Measurements from ENCODE around the gene EXOC6. TPM values are rescaled to one million over a fixed set of nuclear protein-coding genes. Genes with fewer than 3 reads are reported as not detected.

EXOC6 gene
- total RNA-seq, 1 experiment from 2014 or later, result 12.9 TPM

- no peaks in the 10 kb centered on the region for H4K20me1 ChIP-seq (ENCODE audit: insufficient read depth)
- H3K27me3 ChIP-seq (ENCODE audit: insufficient read depth, low read length), result no peaks in the 10 kb centered on the region
- ChIA-PET RAD21 (ENCODE audit: low non-redundant PET in 1 of 2, low total read pairs in 2 of 2, uncharacterized antibody in 2 of 2, unreplicated experiment in 2 of 2) (interaction anchor here in 1 of 2 experiments (0.7 kb wide), 1 partner anchor 21 kb away, joined by 3 read pairs; no protein-coding TSS in a partner anchor), CTCF (interaction anchor here (1.0 to 3.7 kb wide), 3 partner anchors 11 to 31 kb away, joined by 3 to 12 read pairs (median 3); no protein-coding TSS in a partner anchor), POLR2A (interaction anchor here (1.3 kb wide), 1 partner anchor 14 kb away, joined by 5 read pairs; no protein-coding TSS in a partner anchor)
- H3K9me2 ChIP-seq (ENCODE audit: insufficient read depth), result no peaks in the 10 kb centered on the region
- peaks cover 4 to 15% of the 10 kb centered on the region in 2 experiments; a peak in 3 of 4 replicates for H3K4me1 ChIP-seq (ENCODE audit: control insufficient read depth in 1 of 2, insufficient read depth in 2 of 2, low read length in 2 of 2)
- intact Hi-C loops (cut with micrococcal nuclease), result loop anchor here (10.0 kb wide), 1 partner anchor 254 kb away; the partner anchor contains the start of gene KIF11
- no peak for ATAC-seq
- H3K4me3 ChIP-seq (replicated peaks in 1 of 2; ENCODE audit: low read depth in 1 of 2, low read length in 2 of 2), result peak overlapping the region; percentile 73 to 89
- H3K9ac ChIP-seq (ENCODE audit: low read length), result peak overlapping the region; percentile 70
- DNase-seq (ENCODE audit: low read depth, low spot score), result no peak
- no peak overlapping the region for H2AFZ ChIP-seq (ENCODE audit: low read depth, low read length, poor library complexity, severe bottlenecking)
- no peaks in the 10 kb centered on the region for H3K9me3 ChIP-seq (ENCODE audit: control insufficient read depth in 1 of 2, insufficient read depth in 1 of 2, low read depth in 1 of 2, low read length in 2 of 2)
- no TSS peak for BruUV-seq (replicated peaks)
- H3K4me2 ChIP-seq (ENCODE audit: low read length), result peak overlapping the region; percentile 86
- H3K36me3 ChIP-seq (ENCODE audit: control insufficient read depth in 1 of 2, insufficient read depth in 2 of 2, low read length in 2 of 2), result no peaks in the 10 kb centered on the region
- H3K79me2 ChIP-seq (ENCODE audit: insufficient read depth, low read length), result peaks cover 14% of the 10 kb centered on the region
- TF ChIP-seq ZFX (IDR thresholded peaks at IDR 0.05), result no peak
- no peak for TF ChIP-seq SP1 (IDR thresholded peaks at IDR 0.05; ENCODE audit: low read depth)
- peak overlapping the region; percentile 68; the same call in 1 of the 2 replicates for H3K27ac ChIP-seq (ENCODE audit: low read depth, low read length)
Measured at GRCh38 chr10:92849234-92849525, 860 bp downstream of the EXOC6 start.

DNA sequence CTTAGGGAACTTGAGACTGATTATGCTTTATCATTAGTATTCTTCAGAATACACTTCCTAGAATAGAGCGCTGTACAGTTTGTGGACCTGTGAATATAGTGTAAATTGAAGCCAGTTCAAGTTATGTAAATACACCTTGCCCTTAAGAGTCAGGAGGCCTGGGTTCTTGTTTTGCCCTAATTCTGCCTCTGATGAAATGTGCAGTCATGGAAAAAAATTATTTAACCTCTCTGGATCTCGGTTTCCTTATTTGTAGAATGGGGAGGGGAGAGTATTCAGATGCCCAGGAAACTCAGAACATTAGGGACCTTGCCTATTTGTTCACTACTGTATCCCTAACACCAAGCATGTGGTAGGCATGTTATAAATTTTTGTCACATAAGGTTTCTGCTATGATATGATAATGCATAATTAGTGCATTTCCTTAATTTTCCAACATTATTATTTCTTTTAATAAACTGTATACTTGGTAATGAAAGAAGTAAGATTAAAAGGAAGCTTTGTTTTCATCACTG, 1.3 kb downstream of the EXOC6 start:
- POLR2A ChIA-PET, result no interaction called here
- DNase-seq (ENCODE audit: low read depth, low spot score) (no peak), ATAC-seq (no peak)
- H3K79me2 ChIP-seq (ENCODE audit: insufficient read depth, low read length), result peaks cover 16% of the 10 kb centered on the region
- intact Hi-C loops (cut with micrococcal nuclease), result loop anchor here (10.0 kb wide), 1 partner anchor 255 kb away; the partner anchor contains the start of gene KIF11
- no peaks in the 10 kb centered on the region for H3K36me3 ChIP-seq (ENCODE audit: control insufficient read depth in 1 of 2, insufficient read depth in 2 of 2, low read length in 2 of 2)
- no peak overlapping the region for H3K27ac ChIP-seq (ENCODE audit: low read depth, low read length)
- H4K20me1 ChIP-seq (ENCODE audit: insufficient read depth), result no peaks in the 10 kb centered on the region
- no peaks in the 10 kb centered on the region for H3K27me3 ChIP-seq (ENCODE audit: insufficient read depth, low read length)
- H3K9me2 ChIP-seq (ENCODE audit: insufficient read depth), result no peaks in the 10 kb centered on the region
- H3K4me3 ChIP-seq (replicated peaks in 1 of 2; ENCODE audit: low read depth in 1 of 2, low read length in 2 of 2), result peak overlapping the region; percentile 73 to 89
- TF ChIP-seq JUND (IDR thresholded peaks at IDR 0.05), result no peak
- TF ChIP-seq ZNF274 (IDR thresholded peaks at IDR 0.05; ENCODE audit: low read depth, low read length), result no peak
- TF ChIP-seq ZBTB33 (IDR thresholded peaks at IDR 0.05; ENCODE audit: extremely low read depth, insufficient replicate concordance, low read length), result no peak
- no peak for TF ChIP-seq ELF1 (IDR thresholded peaks at IDR 0.05; ENCODE audit: borderline replicate concordance, low read depth)
- CTCF ChIA-PET, result interaction anchor here (1.0 kb wide), 1 partner anchor 11 kb away, joined by 3 read pairs; no protein-coding TSS in a partner anchor
- BruUV-seq (replicated peaks), result TSS peak; percentile 63
- H2AFZ ChIP-seq (ENCODE audit: low read depth, low read length, poor library complexity, severe bottlenecking), result no peak overlapping the region
- peak overlapping the region; percentile 86 for H3K4me2 ChIP-seq (ENCODE audit: low read length)
- H3K9me3 ChIP-seq (ENCODE audit: control insufficient read depth in 1 of 2, insufficient read depth in 1 of 2, low read depth in 1 of 2, low read length in 2 of 2), result no peaks in the 10 kb centered on the region
- RAD21 ChIA-PET (ENCODE audit: low non-redundant PET in 1 of 2, low total read pairs in 2 of 2, uncharacterized antibody in 2 of 2, unreplicated experiment in 2 of 2), result no interaction called here
- H3K9ac ChIP-seq (ENCODE audit: low read length), result peak overlapping the region; percentile 70; the same call in 1 of the 2 replicates
- peaks cover 4 to 15% of the 10 kb centered on the region in 2 experiments; a peak in 3 of 4 replicates for H3K4me1 ChIP-seq (ENCODE audit: control insufficient read depth in 1 of 2, insufficient read depth in 2 of 2, low read length in 2 of 2)
